ENCODE data around the gene COX8C. TPM values are rescaled to one million over a fixed set of nuclear protein-coding genes. Genes with fewer than 3 reads are reported as not detected.

COX8C gene
- total and polyA plus RNA-seq, 2 experiments from 2014 or later: 0.73 TPM; not detected in 1

GRCh38 chr14:93318927-93319326 is 28.1 kb upstream of the COX8C start:
- TF ChIP-seq CREB1 (CRISPR knock-in tag; IDR thresholded peaks at IDR 0.05; ENCODE audit: low read depth) (no peak), NANOG (IDR thresholded peaks at IDR 0.05; ENCODE audit: borderline replicate concordance) (no peak), ETS1 (IDR thresholded peaks at IDR 0.05) (no peak), EZH2phosphoT487 (IDR thresholded peaks at IDR 0.05; ENCODE audit: unreplicated experiment) (no peak), STAT1 (IDR thresholded peaks at IDR 0.05; ENCODE audit: unreplicated experiment) (no peak), EZH2 (IDR thresholded peaks at IDR 0.05; ENCODE audit: low read depth, unreplicated experiment) (no peak), POLR2AphosphoS5 (IDR thresholded peaks at IDR 0.05; ENCODE audit: low read depth) (no peak), REST (IDR thresholded peaks at IDR 0.05; ENCODE audit: unreplicated experiment) (no peak)
- TF ChIP-seq, protein P1, sequence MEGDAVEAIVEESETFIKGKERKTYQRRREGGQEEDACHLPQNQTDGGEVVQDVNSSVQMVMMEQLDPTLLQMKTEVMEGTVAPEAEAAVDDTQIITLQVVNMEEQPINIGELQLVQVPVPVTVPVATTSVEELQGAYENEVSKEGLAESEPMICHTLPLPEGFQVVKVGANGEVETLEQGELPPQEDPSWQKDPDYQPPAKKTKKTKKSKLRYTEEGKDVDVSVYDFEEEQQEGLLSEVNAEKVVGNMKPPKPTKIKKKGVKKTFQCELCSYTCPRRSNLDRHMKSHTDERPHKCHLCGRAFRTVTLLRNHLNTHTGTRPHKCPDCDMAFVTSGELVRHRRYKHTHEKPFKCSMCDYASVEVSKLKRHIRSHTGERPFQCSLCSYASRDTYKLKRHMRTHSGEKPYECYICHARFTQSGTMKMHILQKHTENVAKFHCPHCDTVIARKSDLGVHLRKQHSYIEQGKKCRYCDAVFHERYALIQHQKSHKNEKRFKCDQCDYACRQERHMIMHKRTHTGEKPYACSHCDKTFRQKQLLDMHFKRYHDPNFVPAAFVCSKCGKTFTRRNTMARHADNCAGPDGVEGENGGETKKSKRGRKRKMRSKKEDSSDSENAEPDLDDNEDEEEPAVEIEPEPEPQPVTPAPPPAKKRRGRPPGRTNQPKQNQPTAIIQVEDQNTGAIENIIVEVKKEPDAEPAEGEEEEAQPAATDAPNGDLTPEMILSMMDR (conservative IDR thresholded peaks at IDR 0.05; ENCODE audit: low read depth in 2 of 2): no peak
- TF ChIP-seq, protein P2, sequence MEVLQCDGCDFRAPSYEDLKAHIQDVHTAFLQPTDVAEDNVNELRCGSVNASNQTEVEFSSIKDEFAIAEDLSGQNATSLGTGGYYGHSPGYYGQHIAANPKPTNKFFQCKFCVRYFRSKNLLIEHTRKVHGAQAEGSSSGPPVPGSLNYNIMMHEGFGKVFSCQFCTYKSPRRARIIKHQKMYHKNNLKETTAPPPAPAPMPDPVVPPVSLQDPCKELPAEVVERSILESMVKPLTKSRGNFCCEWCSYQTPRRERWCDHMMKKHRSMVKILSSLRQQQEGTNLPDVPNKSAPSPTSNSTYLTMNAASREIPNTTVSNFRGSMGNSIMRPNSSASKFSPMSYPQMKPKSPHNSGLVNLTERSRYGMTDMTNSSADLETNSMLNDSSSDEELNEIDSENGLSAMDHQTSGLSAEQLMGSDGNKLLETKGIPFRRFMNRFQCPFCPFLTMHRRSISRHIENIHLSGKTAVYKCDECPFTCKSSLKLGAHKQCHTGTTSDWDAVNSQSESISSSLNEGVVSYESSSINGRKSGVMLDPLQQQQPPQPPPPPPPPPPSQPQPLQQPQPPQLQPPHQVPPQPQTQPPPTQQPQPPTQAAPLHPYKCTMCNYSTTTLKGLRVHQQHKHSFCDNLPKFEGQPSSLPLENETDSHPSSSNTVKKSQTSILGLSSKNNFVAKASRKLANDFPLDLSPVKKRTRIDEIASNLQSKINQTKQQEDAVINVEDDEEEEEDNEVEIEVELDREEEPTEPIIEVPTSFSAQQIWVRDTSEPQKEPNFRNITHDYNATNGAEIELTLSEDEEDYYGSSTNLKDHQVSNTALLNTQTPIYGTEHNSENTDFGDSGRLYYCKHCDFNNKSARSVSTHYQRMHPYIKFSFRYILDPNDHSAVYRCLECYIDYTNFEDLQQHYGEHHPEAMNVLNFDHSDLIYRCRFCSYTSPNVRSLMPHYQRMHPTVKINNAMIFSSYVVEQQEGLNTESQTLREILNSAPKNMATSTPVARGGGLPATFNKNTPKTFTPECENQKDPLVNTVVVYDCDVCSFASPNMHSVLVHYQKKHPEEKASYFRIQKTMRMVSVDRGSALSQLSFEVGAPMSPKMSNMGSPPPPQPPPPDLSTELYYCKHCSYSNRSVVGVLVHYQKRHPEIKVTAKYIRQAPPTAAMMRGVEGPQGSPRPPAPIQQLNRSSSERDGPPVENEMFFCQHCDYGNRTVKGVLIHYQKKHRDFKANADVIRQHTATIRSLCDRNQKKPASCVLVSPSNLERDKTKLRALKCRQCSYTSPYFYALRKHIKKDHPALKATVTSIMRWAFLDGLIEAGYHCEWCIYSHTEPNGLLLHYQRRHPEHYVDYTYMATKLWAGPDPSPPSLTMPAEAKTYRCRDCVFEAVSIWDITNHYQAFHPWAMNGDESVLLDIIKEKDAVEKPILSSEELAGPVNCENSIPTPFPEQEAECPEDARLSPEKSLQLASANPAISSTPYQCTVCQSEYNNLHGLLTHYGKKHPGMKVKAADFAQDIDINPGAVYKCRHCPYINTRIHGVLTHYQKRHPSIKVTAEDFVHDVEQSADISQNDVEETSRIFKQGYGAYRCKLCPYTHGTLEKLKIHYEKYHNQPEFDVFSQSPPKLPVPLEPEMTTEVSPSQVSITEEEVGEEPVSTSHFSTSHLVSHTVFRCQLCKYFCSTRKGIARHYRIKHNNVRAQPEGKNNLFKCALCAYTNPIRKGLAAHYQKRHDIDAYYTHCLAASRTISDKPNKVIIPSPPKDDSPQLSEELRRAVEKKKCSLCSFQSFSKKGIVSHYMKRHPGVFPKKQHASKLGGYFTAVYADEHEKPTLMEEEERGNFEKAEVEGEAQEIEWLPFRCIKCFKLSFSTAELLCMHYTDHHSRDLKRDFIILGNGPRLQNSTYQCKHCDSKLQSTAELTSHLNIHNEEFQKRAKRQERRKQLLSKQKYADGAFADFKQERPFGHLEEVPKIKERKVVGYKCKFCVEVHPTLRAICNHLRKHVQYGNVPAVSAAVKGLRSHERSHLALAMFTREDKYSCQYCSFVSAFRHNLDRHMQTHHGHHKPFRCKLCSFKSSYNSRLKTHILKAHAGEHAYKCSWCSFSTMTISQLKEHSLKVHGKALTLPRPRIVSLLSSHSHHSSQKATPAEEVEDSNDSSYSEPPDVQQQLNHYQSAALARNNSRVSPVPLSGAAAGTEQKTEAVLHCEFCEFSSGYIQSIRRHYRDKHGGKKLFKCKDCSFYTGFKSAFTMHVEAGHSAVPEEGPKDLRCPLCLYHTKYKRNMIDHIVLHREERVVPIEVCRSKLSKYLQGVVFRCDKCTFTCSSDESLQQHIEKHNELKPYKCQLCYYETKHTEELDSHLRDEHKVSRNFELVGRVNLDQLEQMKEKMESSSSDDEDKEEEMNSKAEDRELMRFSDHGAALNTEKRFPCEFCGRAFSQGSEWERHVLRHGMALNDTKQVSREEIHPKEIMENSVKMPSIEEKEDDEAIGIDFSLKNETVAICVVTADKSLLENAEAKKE (CRISPR knock-in tag; IDR thresholded peaks at IDR 0.05): no peak
- Histone ChIP-seq H3K4me3 (peak overlapping the region; percentile 12; the same call in 1 of the 2 replicates), H3K27ac (ENCODE audit: low read depth) (peak overlapping the region; percentile 28; the same call in 1 of the 2 replicates), H3K36me3 (ENCODE audit: insufficient read depth) (no peaks in the 10 kb centered on the region; the same call in 1 of the 2 replicates), H3K79me2 (replicated peaks; ENCODE audit: insufficient read depth) (peaks cover 100% of the 10 kb centered on the region), H3K27me3 (ENCODE audit: insufficient read depth) (no peaks in the 10 kb centered on the region), H3K4me2 (peak overlapping the region; percentile 18; the same call in 1 of the 2 replicates), H3F3A (replicated peaks; ENCODE audit: low read depth) (no peaks in the 10 kb centered on the region), H3K4me1 (ENCODE audit: insufficient read depth) (peaks cover 24% of the 10 kb centered on the region), H2AFZ (no peak overlapping the region), H4K20me1 (replicated peaks; ENCODE audit: insufficient read depth) (peaks cover 12% of the 10 kb centered on the region), H3K9me2 (ENCODE audit: insufficient read depth) (no peaks in the 10 kb centered on the region)
- Mint-ChIP-seq H3K36me3 (ENCODE audit: low read depth) (peaks cover 4% of the 10 kb centered on the region; the same call in 2 of the 3 replicates), H3K27me3 (ENCODE audit: insufficient read depth, low read depth, poor library complexity) (peaks cover 4% of the 10 kb centered on the region), H3K4me1 (peaks cover 30% of the 10 kb centered on the region), H3K27ac (peak overlapping the region; percentile 68), H3K4me3 (no peak overlapping the region), H3K9me3 (no peaks in the 10 kb centered on the region)
- peak; percentile 49; the same call in 2 of the 3 replicates for ATAC-seq
- DNase-seq (ENCODE audit: low spot score): no peak

Data from GM23338 (cell line).